Epithelial cell of esophagus (primary cell): ENCODE results near the gene WDFY4.

ENCODE experiments used
- DNase-seq: peaks from one replicate; pipeline ENCODE4 v3.0.0; 2010; ENCODE audit warnings: low read depth
- H3K4me3 ChIP-seq: 2 replicates; pipeline ENCODE4 v1.5.1; 2011; ENCODE audit warnings: mild to moderate bottlenecking, low read length, control low read depth
- TF ChIP-seq, protein P1 (sequence below): IDR thresholded peaks from 2 replicates; pipeline ENCODE4 v1.5.1; 2011; ENCODE audit warnings: low read depth, mild to moderate bottlenecking, low read length, control low read depth, inconsistent platforms; ENCODE audit not compliant: insufficient read depth; ENCODE audit errors: missing control alignments

WDFY4 gene

DNA sequence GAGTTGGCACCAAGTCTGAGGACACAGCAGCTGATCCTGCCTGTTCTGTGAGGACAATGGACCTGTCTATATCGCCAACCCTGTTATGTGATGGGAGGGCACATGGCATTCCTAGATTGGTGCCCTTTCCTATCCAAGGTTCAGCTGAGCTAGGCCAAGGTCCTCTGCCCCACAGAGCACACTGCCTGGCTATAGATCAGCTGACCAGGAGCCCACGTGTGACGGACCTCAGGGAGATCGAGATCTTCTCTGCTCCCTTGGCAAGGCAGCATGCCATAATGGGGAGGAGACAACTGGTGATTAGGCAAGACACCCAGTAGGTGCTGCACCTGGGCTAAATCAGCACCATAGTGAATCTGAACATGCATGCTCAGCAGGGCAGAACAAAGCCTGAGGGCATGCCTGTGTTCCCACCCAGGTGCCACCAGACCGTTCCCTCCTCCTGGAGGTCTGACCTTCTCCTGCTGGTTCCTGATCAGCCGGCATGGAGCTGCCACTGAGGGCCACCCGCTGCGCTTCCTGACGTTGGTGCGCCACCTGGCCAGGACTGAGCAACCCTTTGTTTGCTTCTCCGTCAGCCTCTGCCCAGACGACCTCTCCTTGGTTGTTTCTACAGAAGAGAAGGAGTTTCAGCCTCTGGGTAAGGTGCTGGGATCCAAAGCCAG is 93.7 kb downstream of the WDFY4 start:
- TF ChIP-seq, protein P1, sequence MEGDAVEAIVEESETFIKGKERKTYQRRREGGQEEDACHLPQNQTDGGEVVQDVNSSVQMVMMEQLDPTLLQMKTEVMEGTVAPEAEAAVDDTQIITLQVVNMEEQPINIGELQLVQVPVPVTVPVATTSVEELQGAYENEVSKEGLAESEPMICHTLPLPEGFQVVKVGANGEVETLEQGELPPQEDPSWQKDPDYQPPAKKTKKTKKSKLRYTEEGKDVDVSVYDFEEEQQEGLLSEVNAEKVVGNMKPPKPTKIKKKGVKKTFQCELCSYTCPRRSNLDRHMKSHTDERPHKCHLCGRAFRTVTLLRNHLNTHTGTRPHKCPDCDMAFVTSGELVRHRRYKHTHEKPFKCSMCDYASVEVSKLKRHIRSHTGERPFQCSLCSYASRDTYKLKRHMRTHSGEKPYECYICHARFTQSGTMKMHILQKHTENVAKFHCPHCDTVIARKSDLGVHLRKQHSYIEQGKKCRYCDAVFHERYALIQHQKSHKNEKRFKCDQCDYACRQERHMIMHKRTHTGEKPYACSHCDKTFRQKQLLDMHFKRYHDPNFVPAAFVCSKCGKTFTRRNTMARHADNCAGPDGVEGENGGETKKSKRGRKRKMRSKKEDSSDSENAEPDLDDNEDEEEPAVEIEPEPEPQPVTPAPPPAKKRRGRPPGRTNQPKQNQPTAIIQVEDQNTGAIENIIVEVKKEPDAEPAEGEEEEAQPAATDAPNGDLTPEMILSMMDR: no peak
- H3K4me3 ChIP-seq: no peak overlapping the region
- no peak for DNase-seq

DNA sequence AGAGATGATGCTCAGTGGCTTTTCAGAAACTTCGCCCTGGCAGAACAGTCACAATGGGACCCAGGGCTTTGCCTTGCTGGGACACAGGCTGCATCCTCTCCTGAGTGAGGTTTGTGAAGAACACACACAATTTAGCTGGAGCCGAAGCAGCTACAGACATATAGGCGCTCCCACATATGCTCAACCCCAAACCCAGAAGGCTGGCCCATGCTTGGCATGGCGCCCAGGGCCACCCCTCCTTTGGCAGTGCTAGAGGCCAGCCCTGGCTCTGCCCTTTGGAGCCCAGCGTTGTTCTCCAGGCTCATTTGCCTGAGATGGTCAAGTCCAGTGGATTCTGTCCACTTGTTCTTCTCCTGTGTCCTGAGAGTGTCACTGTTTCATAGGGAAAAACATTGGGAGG is 94.4 kb downstream of the WDFY4 start:
- no peak for DNase-seq
- H3K4me3 ChIP-seq: no peak overlapping the region
- TF ChIP-seq, protein P1: no peak

DNA sequence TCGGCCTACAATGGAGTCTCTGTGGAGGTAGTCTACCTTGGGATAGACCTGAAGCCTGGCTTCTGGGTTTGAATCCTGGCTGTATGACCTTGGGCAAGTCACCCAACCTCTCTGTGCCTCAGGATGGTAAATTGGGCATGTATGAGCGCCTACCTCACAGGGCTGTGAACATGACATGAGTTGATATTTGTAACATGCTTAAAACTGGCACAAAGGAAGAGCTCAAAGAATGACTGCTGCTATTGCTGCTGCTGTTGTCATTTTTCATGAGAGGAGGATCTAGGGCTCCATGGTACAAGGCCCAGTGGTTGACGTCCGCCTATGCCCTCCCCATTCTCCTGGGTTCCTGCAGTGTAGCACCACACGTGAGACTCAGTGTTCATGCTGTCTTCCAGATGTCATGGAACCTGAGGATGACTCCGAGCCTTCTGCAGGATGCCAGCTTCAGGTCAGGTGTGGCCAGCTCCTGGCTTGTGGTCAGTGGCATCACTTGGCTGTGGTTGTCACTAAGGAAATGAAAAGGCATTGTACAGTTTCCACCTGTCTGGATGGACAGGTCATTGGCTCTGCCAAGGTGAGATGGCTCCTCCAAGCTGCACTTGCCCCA is 95.0 kb downstream of the WDFY4 start:
- no peak for DNase-seq
- H3K4me3 ChIP-seq: no peak overlapping the region
- TF ChIP-seq, protein P1: no peak

DNA sequence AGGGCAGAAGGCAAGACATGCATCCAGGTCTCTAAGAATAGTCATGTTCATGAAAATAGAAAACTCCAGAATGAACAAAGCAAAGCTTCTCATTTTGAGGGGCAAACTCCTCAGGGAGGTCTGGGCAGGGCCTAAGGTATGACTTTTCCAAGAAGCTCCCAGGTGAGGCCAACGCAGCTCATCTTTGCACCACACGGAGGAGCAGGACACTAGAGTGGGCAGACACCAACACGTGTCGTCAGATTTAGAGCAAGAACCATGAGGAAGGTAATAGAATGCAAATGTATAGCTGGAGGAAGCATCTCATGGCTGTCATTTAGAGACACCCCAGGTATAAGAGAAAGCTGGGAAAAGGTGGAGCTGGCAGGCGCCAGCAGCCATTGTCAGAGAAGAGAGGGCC is 95.7 kb downstream of the WDFY4 start:
- no peak for DNase-seq
- TF ChIP-seq, protein P1: no peak
- H3K4me3 ChIP-seq: no peak overlapping the region

DNA sequence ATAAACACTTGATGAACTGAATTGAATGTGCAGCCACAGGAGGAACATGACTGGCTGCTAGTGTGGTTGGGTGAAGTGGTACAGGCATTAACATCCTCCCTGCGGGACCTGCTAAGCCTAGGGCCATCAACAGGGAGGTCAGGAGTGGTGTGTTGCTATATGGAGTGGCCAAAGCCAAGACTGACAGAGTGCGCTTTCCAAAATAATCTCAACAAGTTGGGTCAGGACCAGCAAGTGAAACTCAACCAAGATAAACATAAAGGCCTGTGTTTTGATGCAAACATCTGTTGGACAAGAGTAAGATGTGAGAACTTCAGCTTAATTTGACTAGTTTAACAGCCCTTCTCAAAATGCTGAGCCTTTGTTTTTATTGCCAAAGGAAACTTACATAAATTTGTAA is 97.7 kb downstream of the WDFY4 start:
- TF ChIP-seq, protein P1: no peak
- no peak for DNase-seq
- no peak overlapping the region for H3K4me3 ChIP-seq

DNA sequence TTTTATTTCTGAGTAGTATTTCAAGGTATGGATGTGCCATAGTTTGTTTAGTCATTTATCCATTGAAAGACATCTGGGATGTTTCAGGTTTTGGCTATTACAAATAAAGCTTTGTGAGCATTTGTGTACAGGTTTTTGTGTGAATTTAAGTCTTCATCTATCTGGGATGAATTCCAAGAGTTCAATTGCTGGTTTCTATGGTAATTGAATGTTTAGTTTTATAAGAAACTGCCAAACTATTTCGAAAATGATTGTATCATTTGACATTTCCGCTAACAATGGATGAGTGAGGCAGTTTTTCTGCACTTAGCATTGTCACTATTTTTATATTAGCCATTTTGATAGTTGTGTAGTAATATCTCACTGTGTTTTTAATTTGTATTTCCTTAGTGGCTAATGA is 99.4 kb downstream of the WDFY4 start:
- DNase-seq: no peak
- TF ChIP-seq, protein P1: no peak
- no peak overlapping the region for H3K4me3 ChIP-seq

DNA sequence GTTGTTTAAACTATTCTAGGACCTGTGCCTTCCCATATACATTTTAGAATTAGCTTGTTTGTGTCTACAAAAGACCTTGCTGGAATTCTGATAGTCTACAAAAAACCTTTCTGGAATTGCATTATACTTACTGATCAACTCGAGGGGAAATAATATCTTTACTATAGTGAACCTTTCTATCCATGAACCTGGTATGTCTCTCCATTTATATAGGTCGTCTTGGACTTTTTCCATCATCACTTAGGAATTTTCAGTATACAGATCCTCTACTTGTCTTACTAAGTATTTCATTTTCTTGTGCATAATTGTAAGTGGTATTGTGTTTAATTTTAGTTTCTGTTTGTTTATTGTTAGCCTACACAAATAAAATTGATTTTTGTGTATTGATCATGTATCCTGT is 101.1 kb downstream of the WDFY4 start:
- TF ChIP-seq, protein P1: no peak
- no peak for DNase-seq
- H3K4me3 ChIP-seq: no peak overlapping the region
